Measurements from ENCODE around the gene MGLL. TPM values are rescaled to one million over a fixed set of nuclear protein-coding genes. Genes with fewer than 3 reads are reported as not detected.

MGLL gene
- total and polyA plus RNA-seq, 12 donors, result 1.9 to 48.1 (median 33.3) TPM

- Histone ChIP-seq H3K4me3 (no peak overlapping the region), H3K27me3 (no peaks in the 10 kb centered on the region), H3K4me1 (replicated peaks in 1 of 2) (peaks cover 7 to 10% of the 10 kb centered on the region in 2 donors), H3K9me3 (replicated peaks in 1 of 3) (no peaks in the 10 kb centered on the region), H3K27ac (no peak overlapping the region), H3K36me3 (replicated peaks in 1 of 2) (no peaks in the 10 kb centered on the region)
- WGBS, 4 donors, result 91 to 95% (median 93%) methylated on average over 15 of the region's 15 CpGs
- no peak for DNase-seq
- intact Hi-C loops (cut with DNase I), result no loop called here
- TF ChIP-seq POLR2A (IDR thresholded peaks at IDR 0.05), result no peak
- TF ChIP-seq, protein P1, sequence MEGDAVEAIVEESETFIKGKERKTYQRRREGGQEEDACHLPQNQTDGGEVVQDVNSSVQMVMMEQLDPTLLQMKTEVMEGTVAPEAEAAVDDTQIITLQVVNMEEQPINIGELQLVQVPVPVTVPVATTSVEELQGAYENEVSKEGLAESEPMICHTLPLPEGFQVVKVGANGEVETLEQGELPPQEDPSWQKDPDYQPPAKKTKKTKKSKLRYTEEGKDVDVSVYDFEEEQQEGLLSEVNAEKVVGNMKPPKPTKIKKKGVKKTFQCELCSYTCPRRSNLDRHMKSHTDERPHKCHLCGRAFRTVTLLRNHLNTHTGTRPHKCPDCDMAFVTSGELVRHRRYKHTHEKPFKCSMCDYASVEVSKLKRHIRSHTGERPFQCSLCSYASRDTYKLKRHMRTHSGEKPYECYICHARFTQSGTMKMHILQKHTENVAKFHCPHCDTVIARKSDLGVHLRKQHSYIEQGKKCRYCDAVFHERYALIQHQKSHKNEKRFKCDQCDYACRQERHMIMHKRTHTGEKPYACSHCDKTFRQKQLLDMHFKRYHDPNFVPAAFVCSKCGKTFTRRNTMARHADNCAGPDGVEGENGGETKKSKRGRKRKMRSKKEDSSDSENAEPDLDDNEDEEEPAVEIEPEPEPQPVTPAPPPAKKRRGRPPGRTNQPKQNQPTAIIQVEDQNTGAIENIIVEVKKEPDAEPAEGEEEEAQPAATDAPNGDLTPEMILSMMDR (IDR thresholded peaks at IDR 0.05), result no peak
Measured at GRCh38 chr3:127720161-127720823, 102.0 kb downstream of the MGLL start.

DNA sequence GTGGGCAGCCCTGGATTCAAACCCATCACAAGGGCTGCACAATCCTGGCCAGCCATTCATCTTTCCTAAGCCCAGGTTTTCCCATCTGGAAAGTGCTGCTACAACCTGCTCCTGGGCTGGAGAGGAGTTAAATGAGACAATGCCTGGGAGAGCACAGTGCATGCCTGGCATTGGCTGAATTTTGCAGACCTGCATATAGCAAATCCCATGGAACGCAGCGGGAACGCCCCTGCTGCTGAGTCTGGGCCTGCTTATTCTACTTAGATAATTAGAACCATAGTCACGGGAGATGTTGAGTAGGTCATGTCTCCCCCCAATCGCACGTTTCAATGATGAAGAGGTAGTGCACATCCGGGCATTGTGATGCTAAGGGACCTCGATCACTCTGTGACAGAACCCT is 102.9 kb downstream of the MGLL start:
- H3K27ac ChIP-seq, result no peak overlapping the region
- H3K36me3 ChIP-seq (replicated peaks in 1 of 2), result no peaks in the 10 kb centered on the region
- WGBS, 4 donors, result 95 to 99% (median 96%) methylated on average over 8 of the region's 8 CpGs
- peaks cover 7 to 10% of the 10 kb centered on the region in 2 donors for H3K4me1 ChIP-seq (replicated peaks in 1 of 2)
- DNase-seq, result no peak
- H3K4me3 ChIP-seq, result no peak overlapping the region
- intact Hi-C loops (cut with DNase I), result no loop called here
- no peaks in the 10 kb centered on the region for H3K9me3 ChIP-seq (replicated peaks in 1 of 3)
- H3K27me3 ChIP-seq, result no peaks in the 10 kb centered on the region
- TF ChIP-seq, protein P1 (IDR thresholded peaks at IDR 0.05), result no peak
- no peak for TF ChIP-seq POLR2A (IDR thresholded peaks at IDR 0.05)

DNA sequence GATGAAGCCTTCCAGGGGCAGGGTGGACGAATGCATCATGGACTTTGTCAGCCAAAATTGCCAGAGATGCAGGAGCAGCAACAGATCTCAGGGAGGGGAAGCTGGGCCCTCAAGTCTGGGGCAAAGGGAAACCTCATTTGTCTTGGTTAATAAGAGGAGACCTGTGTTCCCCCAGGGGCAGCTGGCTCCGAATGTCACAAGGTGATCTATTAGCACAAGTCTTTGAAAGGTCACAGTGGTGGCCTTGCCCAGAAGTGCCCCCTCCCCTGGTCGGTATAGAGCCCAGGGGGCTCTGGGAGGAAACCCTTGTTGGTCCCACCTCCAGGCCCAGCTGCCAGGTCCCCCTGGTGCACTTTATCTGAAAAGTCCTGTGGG is 103.4 kb downstream of the MGLL start:
- no peak for DNase-seq
- WGBS, 4 donors, result 51 to 61% (median 58%) methylated on average over 3 of the region's 3 CpGs
- intact Hi-C loops (cut with DNase I), result no loop called here
- no peak overlapping the region for H3K27ac ChIP-seq
- H3K36me3 ChIP-seq (replicated peaks in 1 of 2), result no peaks in the 10 kb centered on the region
- TF ChIP-seq, protein P1 (IDR thresholded peaks at IDR 0.05), result no peak
- no peak for TF ChIP-seq POLR2A (IDR thresholded peaks at IDR 0.05)
- H3K27me3 ChIP-seq, result no peaks in the 10 kb centered on the region
- no peaks in the 10 kb centered on the region for H3K9me3 ChIP-seq (replicated peaks in 1 of 3)
- H3K4me3 ChIP-seq, result no peak overlapping the region
- peaks cover 7 to 10% of the 10 kb centered on the region in 2 donors for H3K4me1 ChIP-seq (replicated peaks in 1 of 2)

DNA sequence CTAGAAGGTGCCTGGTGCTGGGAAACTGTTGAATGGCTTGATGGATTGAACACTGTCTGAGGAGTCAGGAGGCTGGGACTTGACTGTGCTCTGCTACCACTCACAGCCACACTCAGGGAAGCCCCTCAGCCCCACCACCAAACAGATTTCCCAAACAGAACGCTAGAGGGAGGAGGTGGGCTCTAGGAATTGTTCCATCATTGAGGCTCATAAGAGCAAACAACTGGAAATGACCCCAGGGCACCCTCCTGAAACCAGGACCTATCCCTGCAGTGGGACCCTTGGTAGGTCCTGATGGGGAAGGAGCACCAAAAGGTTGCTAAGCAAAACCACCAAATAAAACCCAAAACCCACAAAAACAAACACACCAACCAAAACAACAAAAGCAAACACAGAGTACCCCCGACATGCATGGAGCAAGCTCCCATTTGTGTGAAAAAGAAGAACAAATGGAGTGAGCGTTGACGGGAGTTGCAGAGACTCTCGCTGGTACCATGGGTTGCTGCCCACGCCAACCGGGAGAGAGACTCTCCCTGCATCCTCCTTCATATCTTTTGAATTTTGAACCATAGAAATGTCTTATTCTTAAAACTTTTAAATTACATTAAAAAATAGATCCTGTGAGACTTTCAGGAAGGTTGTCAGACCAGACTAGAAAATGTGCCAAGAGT is 103.9 kb downstream of the MGLL start:
- TF ChIP-seq POLR2A (IDR thresholded peaks at IDR 0.05), result no peak
- TF ChIP-seq, protein P1 (IDR thresholded peaks at IDR 0.05), result no peak
- Histone ChIP-seq H3K36me3 (replicated peaks in 1 of 2) (no peaks in the 10 kb centered on the region), H3K4me3 (no peak overlapping the region), H3K27me3 (no peaks in the 10 kb centered on the region), H3K27ac (no peak overlapping the region), H3K9me3 (replicated peaks in 1 of 3) (no peaks in the 10 kb centered on the region), H3K4me1 (replicated peaks in 1 of 2) (peaks cover 7 to 9% of the 10 kb centered on the region in 2 donors)
- DNase-seq, result no peak
- 90 to 95% (median 94%) methylated on average over 7 of the region's 7 CpGs for WGBS, 4 donors
- intact Hi-C loops (cut with DNase I), result no loop called here
